IPS-NIHi7 (cell line): ENCODE results near the gene CAMK1G.

Source experiments
- DNase-seq: peaks from one replicate; pipeline ENCODE4 v3.0.0; 2012; ENCODE audit warnings: mixed read lengths; ENCODE audit errors: extremely low spot score

Gene CAMK1G

GRCh38 chr1:209600541-209600940, 17.0 kb downstream of the CAMK1G start:
- no peak for DNase-seq

GRCh38 chr1:209601809-209602657, 18.5 kb downstream of the CAMK1G start:
- DNase-seq = peak; percentile 54

GRCh38 chr1:209603877-209604276, 20.4 kb downstream of the CAMK1G start:
- DNase-seq = no peak

GRCh38 chr1:209607102-209607794, 23.7 kb downstream of the CAMK1G start:
- no peak for DNase-seq

GRCh38 chr1:209607795-209608178, 24.3 kb downstream of the CAMK1G start:
- DNase-seq = no peak

- DNase-seq = no peak
Measured at GRCh38 chr1:209609041-209609790, 25.7 kb downstream of the CAMK1G start.

- DNase-seq = no peak
Measured at GRCh38 chr1:209609791-209610630, 26.5 kb downstream of the CAMK1G start.

GRCh38 chr1:209610631-209610905, 27.1 kb downstream of the CAMK1G start:
- no peak for DNase-seq

- no peak for DNase-seq
Measured at GRCh38 chr1:209611771-209612570, 28.5 kb downstream of the CAMK1G start.

- no peak for DNase-seq
Measured at GRCh38 chr1:209612646-209613399, 29.3 kb downstream of the CAMK1G start.

- no peak for DNase-seq
Measured at GRCh38 chr1:209613400-209614150, 30.1 kb downstream of the CAMK1G start.

- no peak for DNase-seq
Measured at GRCh38 chr1:209614151-209614420, 30.6 kb downstream of the CAMK1G start.

- no peak for DNase-seq
Measured at GRCh38 chr1:209614906-209615305, 31.4 kb downstream of the CAMK1G start.

GRCh38 chr1:209616366-209617046, 33.0 kb downstream of the CAMK1G start:
- no peak for DNase-seq

- no peak for DNase-seq
Measured at GRCh38 chr1:209617047-209617673, 33.6 kb downstream of the CAMK1G start.

- DNase-seq = no peak
Measured at GRCh38 chr1:209617755-209618154, 34.2 kb downstream of the CAMK1G start.

GRCh38 chr1:209618291-209618690, 34.8 kb downstream of the CAMK1G start:
- no peak for DNase-seq

- no peak for DNase-seq
Measured at GRCh38 chr1:209618756-209619420, 35.4 kb downstream of the CAMK1G start.
